ENCODE results near the gene UBR4. TPM values are rescaled to one million over a fixed set of nuclear protein-coding genes. Genes with fewer than 3 reads are reported as not detected.

Gene UBR4
- total RNA-seq, 1 experiment from 2014 or later, result 74.7 TPM

- no peak for DNase-seq (ENCODE audit: low spot score)
- in situ Hi-C loops (cut with HindIII; ENCODE audit: low sequenced_read_pairs), result no loop called here
Measured at GRCh38 chr1:19033926-19034680, 176.0 kb downstream of the UBR4 start.

GRCh38 chr1:19033515-19033839 lies 176.6 kb downstream of the UBR4 start:
- DNase-seq (ENCODE audit: low spot score), result no peak
- in situ Hi-C loops (cut with HindIII; ENCODE audit: low sequenced_read_pairs), result no loop called here

- no peak for DNase-seq (ENCODE audit: low spot score)
- in situ Hi-C loops (cut with HindIII; ENCODE audit: low sequenced_read_pairs), result no loop called here
Measured at GRCh38 chr1:19032701-19033514, 177.2 kb downstream of the UBR4 start.

- no peak for DNase-seq (ENCODE audit: low spot score)
- in situ Hi-C loops (cut with HindIII; ENCODE audit: low sequenced_read_pairs), result no loop called here
Measured at GRCh38 chr1:19032413-19032695, 177.7 kb downstream of the UBR4 start.

- peak; percentile 90 for DNase-seq (ENCODE audit: low spot score)
- in situ Hi-C loops (cut with HindIII; ENCODE audit: low sequenced_read_pairs), result no loop called here
Measured at GRCh38 chr1:19029191-19030085, 180.6 kb downstream of the UBR4 start.

GRCh38 chr1:19028546-19029129 lies 181.4 kb downstream of the UBR4 start:
- DNase-seq (ENCODE audit: low spot score), result peak; percentile 27
- in situ Hi-C loops (cut with HindIII; ENCODE audit: low sequenced_read_pairs), result no loop called here

GRCh38 chr1:19028110-19028509 lies 182.0 kb downstream of the UBR4 start:
- DNase-seq (ENCODE audit: low spot score), result peak; percentile 92

More at GRCh38 chr1:19028110-19028509, 182.0 kb downstream of the UBR4 start:
- in situ Hi-C loops (cut with HindIII; ENCODE audit: low sequenced_read_pairs), result no loop called here

Other genes with a start within 250 kb of the UBR4 start
- gene EMC1, start 41.3 kb upstream of the UBR4 start, total RNA-seq (2014; rRNA removed; shearing (Covaris generic)), result 63.9 and 65.0 TPM in 2 replicates
- 100 and 101 TPM in 2 replicates for gene MRTO4, start 41.5 kb upstream of the UBR4 start, total RNA-seq (2014; rRNA removed; shearing (Covaris generic))
- not detected in 2 replicates for gene AKR7A3, start 78.5 kb upstream of the UBR4 start, total RNA-seq (2014; rRNA removed; shearing (Covaris generic))
- 140 and 142 TPM in 2 replicates for gene AKR7A2, start 101.9 kb upstream of the UBR4 start, total RNA-seq (2014; rRNA removed; shearing (Covaris generic))
- gene SLC66A1, start 102.1 kb upstream of the UBR4 start, total RNA-seq (2014; rRNA removed; shearing (Covaris generic)), result 49.6 and 55.1 TPM in 2 replicates